Liver (tissue), 9 donors: ENCODE results near the gene TXNIP. TPM values are rescaled to one million over a fixed set of nuclear protein-coding genes. Genes with fewer than 3 reads are reported as not detected.

Source experiments
- DNase-seq: peaks from one replicate; pipeline ENCODE4 v3.0.0-alpha.2; 2017; ENCODE audit warnings: low spot score
- H3K27ac ChIP-seq, 2 donors: one replicate each; pipeline ENCODE4 v1.7.0; 2013; ENCODE audit warnings: inconsistent platforms in 2 of 2, low read length in 2 of 2, control low read depth in 1 of 2, low read depth in 1 of 2, mild to moderate bottlenecking in 1 of 2
- H3K27me3 ChIP-seq, 4 donors: one replicate each; pipeline versions ENCODE4 v1.6.1 to v1.7.0; 2013; ENCODE audit warnings: low read length in 3 of 4, inconsistent platforms in 1 of 4, mild to moderate bottlenecking in 1 of 4, moderate library complexity in 1 of 4; ENCODE audit not compliant: control insufficient read depth in 4 of 4, insufficient read depth in 4 of 4
- H3K36me3 ChIP-seq, 4 donors: one replicate each; pipeline versions ENCODE4 v1.6.1 to v1.7.0; 2013; ENCODE audit warnings: low read length in 3 of 4, mild to moderate bottlenecking in 3 of 4, low read depth in 1 of 4, moderate library complexity in 1 of 4; ENCODE audit not compliant: control insufficient read depth in 4 of 4, insufficient read depth in 3 of 4
- H3K4me1 ChIP-seq, 4 donors: one replicate each; pipeline versions ENCODE4 v1.6.1 to v1.7.0; 2013; ENCODE audit warnings: low read length in 3 of 4, mild to moderate bottlenecking in 3 of 4, moderate library complexity in 1 of 4; ENCODE audit not compliant: control insufficient read depth in 4 of 4, insufficient read depth in 4 of 4
- H3K4me3 ChIP-seq, 3 donors: one replicate each; pipeline versions ENCODE4 v1.6.1 to v1.7.0; 2013; ENCODE audit warnings: low read length in 3 of 3, control low read depth in 1 of 3, low read depth in 1 of 3, mild to moderate bottlenecking in 1 of 3
- H3K9ac ChIP-seq, 2 donors: one replicate each; pipeline ENCODE4 v1.7.0; 2013; ENCODE audit warnings: low read length in 2 of 2, mild to moderate bottlenecking in 2 of 2, moderate library complexity in 2 of 2, control low read depth in 1 of 2, low read depth in 1 of 2
- H3K9me3 ChIP-seq, 4 donors: one replicate each; pipeline versions ENCODE4 v1.6.1 to v1.7.0; 2013; ENCODE audit warnings: low read length in 3 of 4; ENCODE audit not compliant: control insufficient read depth in 4 of 4
- ATF3 ChIP-seq: IDR thresholded peaks from 2 replicates; pipeline ENCODE4 v1.6.1; 2016; ENCODE audit warnings: antibody characterized with exemption
- CTCF ChIP-seq: fragments of 150-350 bp; IDR thresholded peaks from 2 replicates; pipeline ENCODE4 v1.5.1; 2017; ENCODE audit warnings: improper control_type of control experiment, low read depth, low read length; ENCODE audit not compliant: missing input control
- EGR1 ChIP-seq, 2 donors: IDR thresholded peaks; 2 replicates each; pipeline ENCODE4 v1.6.1; 2016 to 2018; ENCODE audit warnings: antibody characterized with exemption in 2 of 2, low read depth in 2 of 2
- FOXA1 ChIP-seq: IDR thresholded peaks from 2 replicates; pipeline ENCODE4 v1.6.1; 2016; ENCODE audit warnings: antibody characterized with exemption
- FOXA2 ChIP-seq: IDR thresholded peaks from 2 replicates; pipeline ENCODE4 v1.6.1; 2016; ENCODE audit warnings: antibody characterized with exemption
- GABPA ChIP-seq, 2 donors: IDR thresholded peaks in 1 of 2; conservative IDR thresholded peaks in 1 of 2; 2 replicates each; pipeline ENCODE4 v1.6.1; 2016; ENCODE audit warnings: antibody characterized with exemption in 2 of 2, mild to moderate bottlenecking in 1 of 2, moderate library complexity in 1 of 2
- HNF4A ChIP-seq, 2 donors: conservative IDR thresholded peaks; 2 replicates each; pipeline ENCODE4 v1.6.1; 2016; ENCODE audit warnings: antibody characterized with exemption in 2 of 2, mild to moderate bottlenecking in 2 of 2
- HNF4G ChIP-seq: IDR thresholded peaks from 2 replicates; pipeline ENCODE4 v1.6.1; 2016; ENCODE audit warnings: antibody characterized with exemption
- JUND ChIP-seq, 2 donors: IDR thresholded peaks; 2 replicates each; pipeline ENCODE4 v1.6.1; 2016; ENCODE audit warnings: antibody characterized with exemption in 2 of 2
- MAX ChIP-seq: IDR thresholded peaks from 2 replicates; pipeline ENCODE4 v1.6.1; 2016; ENCODE audit warnings: antibody characterized with exemption
- NR2F2 ChIP-seq: IDR thresholded peaks from 2 replicates; pipeline ENCODE4 v1.6.1; 2016; ENCODE audit warnings: antibody characterized with exemption
- RAD21 ChIP-seq, 2 donors: IDR thresholded peaks; 2 replicates each; pipeline ENCODE4 v1.6.1; 2016; ENCODE audit warnings: antibody characterized with exemption in 2 of 2, mild to moderate bottlenecking in 2 of 2
- REST ChIP-seq: IDR thresholded peaks from 2 replicates; pipeline ENCODE4 v1.6.1; 2016; ENCODE audit warnings: antibody characterized with exemption, mild to moderate bottlenecking
- RXRA ChIP-seq, 2 donors: IDR thresholded peaks; 2 replicates each; pipeline ENCODE4 v1.6.1; 2017 to 2018; ENCODE audit warnings: antibody characterized with exemption in 2 of 2, mild to moderate bottlenecking in 1 of 2
- SP1 ChIP-seq: IDR thresholded peaks from 2 replicates; pipeline ENCODE4 v1.6.1; 2018; ENCODE audit warnings: antibody characterized with exemption, mild to moderate bottlenecking
- TAF1 ChIP-seq: conservative IDR thresholded peaks from 2 replicates; pipeline ENCODE4 v1.6.1; 2016; ENCODE audit warnings: antibody characterized with exemption, mild to moderate bottlenecking
- YY1 ChIP-seq: IDR thresholded peaks from 2 replicates; pipeline ENCODE4 v1.6.1; 2016; ENCODE audit warnings: antibody characterized with exemption, mild to moderate bottlenecking
- ZBTB33 ChIP-seq: IDR thresholded peaks from 2 replicates; pipeline ENCODE4 v1.6.1; 2016; ENCODE audit warnings: antibody characterized with exemption
- WGBS: extraction: QIAGEN DNeasy Blood & Tissue Kit; methylation state at CpG from one replicate; pipeline ENCODE4 v1.1.7; 2013; 5-methylcytosine and 5-hydroxymethylcytosine counted together
- polyA plus RNA-seq, 2 donors: library from polyadenylated mRNA; stranded (reverse) in 1 of 2; unstranded in 1 of 2; fragments of 200-250 nt in 1 of 2; fragments of >200 nt in 1 of 2; fragmentation: Nextera tagmentation in 1 of 2; extraction: Ambion mirVana in 1 of 2; gene quantifications; one replicate each; pipeline versions ENCODE4 v1.2.1 to v1.2.3, GENCODE V29; 2013 to 2015
- total RNA-seq, 2 donors: library from RNA; depleted of rRNA; stranded (reverse); fragments of >200 nt; gene quantifications; one replicate each; pipeline ENCODE4 v1.2.3, GENCODE V29; 2014
- donor health status: healthy.
- donor health status: healthy.
- donor health status: healthy.
- donor health status: healthy.
- donor health status: healthy.

Gene TXNIP
- total and polyA plus RNA-seq, 4 donors, result 53.8 to 223 (median 92.0) TPM

GRCh38 chr1:145953861-145954260 is 42.5 kb downstream of the TXNIP start:
- no peak overlapping the region for H3K27ac ChIP-seq

More at GRCh38 chr1:145953861-145954260, 42.5 kb downstream of the TXNIP start:
- Histone ChIP-seq H3K4me3 (no peak overlapping the region), H3K9me3 (no peaks in the 10 kb centered on the region), H3K4me1 (peaks cover 8 to 42% (median 31%) of the 10 kb centered on the region in 4 donors), H3K36me3 (no peaks in the 10 kb centered on the region), H3K27me3 (no peaks in the 10 kb centered on the region), H3K9ac (no peak overlapping the region)
- TF ChIP-seq ZBTB33 (no peak), SP1 (no peak), EGR1 (IDR thresholded peaks at IDR 0.05; ENCODE audit: low read depth in 2 of 2) (no peak), ATF3 (no peak), FOXA1 (no peak), REST (no peak), MAX (no peak), RXRA (IDR thresholded peaks at IDR 0.05) (no peak), HNF4A (conservative IDR thresholded peaks at IDR 0.05) (no peak), JUND (IDR thresholded peaks at IDR 0.05) (no peak), RAD21 (IDR thresholded peaks at IDR 0.05) (no peak), TAF1 (no peak), NR2F2 (no peak), HNF4G (no peak), GABPA (IDR thresholded peaks at IDR 0.05 in 1 of 2, conservative IDR thresholded peaks at IDR 0.05 in 1 of 2) (no peak), YY1 (no peak), CTCF (no peak), FOXA2 (no peak)
- WGBS, result 78% methylated on average over 6 of the region's 6 CpGs
- DNase-seq, result no peak
